H1 (cell line): ENCODE measurements around the gene TNFAIP8. TPM values are rescaled to one million over a fixed set of nuclear protein-coding genes. Genes with fewer than 3 reads are reported as not detected.

Experiments used
- CTCF ChIA-PET: fragments of 300-600 bp; sonication (Branson Sonifier 250); formaldehyde crosslinking; loops from one replicate; lab custom pipeline; 2021; ENCODE audit not compliant: partially characterized antibody; lab: Charles Lee
- POLR2A ChIA-PET: fragments of 300-600 bp; sonication (Branson Sonifier 250); formaldehyde crosslinking; loops from one replicate; lab custom pipeline; 2021; ENCODE audit warnings: inconsistent platforms; ENCODE audit not compliant: partially characterized antibody; lab: Charles Lee
- DNase-seq, 2 experiments: peaks; one replicate each; pipeline versions ENCODE4 v3.0.0 to v3.0.0-alpha.2; 2010 to 2022; ENCODE audit warnings: low spot score in 2 of 2, low read depth in 1 of 2, mixed read lengths in 1 of 2
- FAIRE-seq: peaks from 2 replicates; lab custom pipeline; 2011; peaks lifted over from hg19 to GRCh38; lab: Jason Lieb, UNC
- H2AFZ ChIP-seq: 2 replicates; pipeline ENCODE4 v1.8.1; 2012; ENCODE audit warnings: low read length, inconsistent platforms
- H2AK5ac ChIP-seq: 2 replicates; pipeline ENCODE4 v1.6.1; 2013; ENCODE audit warnings: low read depth, low read length
- H2BK120ac ChIP-seq: replicated peaks from 2 replicates; pipeline ENCODE3; 2013; ENCODE audit warnings: low read depth, low read length, inconsistent platforms
- H2BK12ac ChIP-seq: 2 replicates; pipeline ENCODE4 v1.6.1; 2013; ENCODE audit warnings: low read depth, low read length
- H2BK15ac ChIP-seq: 2 replicates; pipeline ENCODE4 v1.6.1; 2013; ENCODE audit warnings: low read length
- H2BK20ac ChIP-seq: 2 replicates; pipeline ENCODE4 v1.6.1; 2013; ENCODE audit warnings: low read length
- H2BK5ac ChIP-seq: 2 replicates; pipeline ENCODE4 v1.6.1; 2013; ENCODE audit warnings: low read depth, low read length
- H3K14ac ChIP-seq: 2 replicates; pipeline ENCODE4 v1.6.1; 2013; ENCODE audit warnings: inconsistent platforms; ENCODE audit not compliant: insufficient read length
- H3K18ac ChIP-seq: 2 replicates; pipeline ENCODE4 v1.6.1; 2013; ENCODE audit warnings: low read length; ENCODE audit errors: extremely low read depth
- H3K23ac ChIP-seq: 2 replicates; pipeline ENCODE4 v1.6.1; 2013; ENCODE audit warnings: inconsistent platforms; ENCODE audit not compliant: insufficient read length
- H3K23me2 ChIP-seq: 2 replicates; pipeline ENCODE4 v1.6.1; 2013; ENCODE audit warnings: low read depth, low read length
- H3K27ac ChIP-seq: 2 replicates; pipeline ENCODE4 v1.6.1; 2011; ENCODE audit warnings: low read depth, low read length, inconsistent platforms
- H3K27me3 ChIP-seq, 4 experiments: replicated peaks in 1 of 4; 1 replicate in 1 of 4; 2 replicates in 3 of 4; pipeline versions ENCODE4 v1.6.1 to v1.8.1; 2011 to 2013; ENCODE audit warnings: low read length in 3 of 4, mild to moderate bottlenecking in 3 of 4, inconsistent platforms in 2 of 4, mixed read lengths in 2 of 4, moderate library complexity in 1 of 4; ENCODE audit not compliant: control insufficient read depth in 3 of 4, insufficient read depth in 3 of 4; ENCODE audit errors: extremely low read depth in 1 of 4
- H3K36me3 ChIP-seq, 4 experiments: 2 replicates each; pipeline versions ENCODE4 v1.6.1 to v1.8.1; 2011 to 2013; ENCODE audit warnings: mild to moderate bottlenecking in 4 of 4, low read length in 3 of 4, moderate library complexity in 2 of 4, control low read depth in 1 of 4, inconsistent platforms in 1 of 4; ENCODE audit not compliant: insufficient read depth in 4 of 4, control insufficient read depth in 2 of 4
- H3K4ac ChIP-seq: replicated peaks from 2 replicates; pipeline ENCODE3; 2013; ENCODE audit warnings: low read length, low read depth, mixed read lengths, inconsistent platforms; ENCODE audit not compliant: insufficient read length
- H3K4me1 ChIP-seq, 4 experiments: replicated peaks in 1 of 4; 1 replicate in 1 of 4; 2 replicates in 3 of 4; pipeline versions ENCODE4 v1.6.1 to v1.8.1; 2011 to 2013; ENCODE audit warnings: low read length in 3 of 4, inconsistent platforms in 2 of 4, mixed read lengths in 1 of 4; ENCODE audit not compliant: insufficient read depth in 4 of 4, control insufficient read depth in 3 of 4
- H3K4me2 ChIP-seq, 2 experiments: 2 replicates each; pipeline versions ENCODE4 v1.6.1 to v1.8.1; 2011 to 2013; ENCODE audit warnings: low read depth in 2 of 2, low read length in 2 of 2, control low read depth in 1 of 2, inconsistent platforms in 1 of 2, mild to moderate bottlenecking in 1 of 2; ENCODE audit not compliant: insufficient read depth in 1 of 2
- H3K4me3 ChIP-seq, 4 experiments: fragments of 200-600, 300-600 bp in 1 of 4; sonication (generic), shearing (Covaris generic), sonication (Bioruptor Twin) in 1 of 4; 2 replicates each; pipeline versions ENCODE4 v1.5.1 to v1.8.1; 2011 to 2016; ENCODE audit warnings: low read length in 4 of 4, low read depth in 3 of 4, control low read depth in 2 of 4, inconsistent platforms in 2 of 4, mild to moderate bottlenecking in 2 of 4, mixed read lengths in 1 of 4, moderate library complexity in 1 of 4; ENCODE audit not compliant: insufficient read depth in 2 of 4; ENCODE audit errors: extremely low read depth in 1 of 4
- H3K56ac ChIP-seq: replicated peaks from 2 replicates; pipeline ENCODE3; 2013; ENCODE audit warnings: low read depth, mild to moderate bottlenecking, mixed read lengths, low read length, inconsistent platforms; ENCODE audit not compliant: insufficient read length
- H3K79me1 ChIP-seq: 2 replicates; pipeline ENCODE4 v1.6.1; 2013; ENCODE audit warnings: low read depth, low read length, control low read depth
- H3K79me2 ChIP-seq, 2 experiments: 2 replicates each; pipeline versions ENCODE4 v1.6.1 to v1.8.1; 2012 to 2013; ENCODE audit warnings: low read length in 2 of 2, mild to moderate bottlenecking in 2 of 2, inconsistent platforms in 1 of 2; ENCODE audit not compliant: insufficient read depth in 2 of 2, control insufficient read depth in 1 of 2
- H3K9ac ChIP-seq, 4 experiments: replicated peaks in 1 of 4; 1 replicate in 1 of 4; 2 replicates in 3 of 4; pipeline versions ENCODE4 v1.6.1 to v1.8.1; 2011 to 2013; ENCODE audit warnings: low read depth in 3 of 4, low read length in 3 of 4, control low read depth in 2 of 4, mild to moderate bottlenecking in 2 of 4, moderate library complexity in 2 of 4, inconsistent platforms in 1 of 4; ENCODE audit errors: extremely low read depth in 1 of 4
- H3K9me3 ChIP-seq, 2 experiments: 2 replicates each; pipeline versions ENCODE4 v1.6.1 to v1.8.1; 2012 to 2013; ENCODE audit warnings: mild to moderate bottlenecking in 2 of 2, moderate library complexity in 2 of 2, control low read depth in 1 of 2, inconsistent platforms in 1 of 2, low read depth in 1 of 2, low read length in 1 of 2, mixed read lengths in 1 of 2; ENCODE audit not compliant: insufficient read depth in 2 of 2
- H4K20me1 ChIP-seq, 2 experiments: replicated peaks in 1 of 2; 2 replicates each; pipeline versions ENCODE3 to v1.8.1; 2011 to 2013; ENCODE audit warnings: inconsistent platforms in 2 of 2, low read length in 2 of 2, mild to moderate bottlenecking in 1 of 2; ENCODE audit not compliant: insufficient read depth in 2 of 2, control insufficient read depth in 1 of 2
- H4K5ac ChIP-seq: 2 replicates; pipeline ENCODE4 v1.6.1; 2013; ENCODE audit warnings: low read length, low read depth, mixed read lengths, inconsistent platforms; ENCODE audit not compliant: insufficient read length
- H4K8ac ChIP-seq: 2 replicates; pipeline ENCODE4 v1.8.0; 2013; ENCODE audit warnings: mild to moderate bottlenecking, moderate library complexity, low read length, inconsistent platforms; ENCODE audit not compliant: insufficient read depth; ENCODE audit errors: extremely low read depth
- H4K91ac ChIP-seq: replicated peaks from 2 replicates; pipeline ENCODE3; 2013; ENCODE audit warnings: low read length, mixed read lengths, inconsistent platforms; ENCODE audit not compliant: insufficient read length
- CTBP2 ChIP-seq: IDR thresholded peaks from 2 replicates; pipeline ENCODE4 v1.7.0; 2011; ENCODE audit warnings: borderline replicate concordance, mild to moderate bottlenecking, moderate library complexity, mixed read lengths, low read length; ENCODE audit not compliant: insufficient read depth, insufficient read length
- EP300 ChIP-seq, 2 experiments: IDR thresholded peaks; 1 replicate in 1 of 2; 2 replicates in 1 of 2; pipeline ENCODE4 v1.6.1; 2011 to 2012; ENCODE audit warnings: low read depth in 2 of 2, low read length in 2 of 2, mild to moderate bottlenecking in 2 of 2, borderline replicate concordance in 1 of 2, inconsistent platforms in 1 of 2, moderate library complexity in 1 of 2
- FOSL1 ChIP-seq: IDR thresholded peaks from 2 replicates; pipeline ENCODE4 v1.6.1; 2011; ENCODE audit warnings: mild to moderate bottlenecking, low read depth, low read length, moderate library complexity; ENCODE audit not compliant: insufficient read depth
- NANOG ChIP-seq: IDR thresholded peaks from 2 replicates; pipeline ENCODE4 v1.6.1; 2011; ENCODE audit warnings: low read length, low read depth, mild to moderate bottlenecking, inconsistent platforms; ENCODE audit not compliant: insufficient read depth, poor library complexity, severe bottlenecking
- POLR2AphosphoS5 ChIP-seq: IDR thresholded peaks from 2 replicates; pipeline ENCODE4 v1.6.1; 2011; ENCODE audit warnings: low read depth, low read length
- SP4 ChIP-seq: IDR thresholded peaks from 2 replicates; pipeline ENCODE4 v1.6.1; 2012; ENCODE audit warnings: low read length, inconsistent platforms
- SRF ChIP-seq: IDR thresholded peaks from 2 replicates; pipeline ENCODE4 v1.6.1; 2011; ENCODE audit warnings: mild to moderate bottlenecking, low read depth, low read length, moderate library complexity
- TCF12 ChIP-seq: IDR thresholded peaks from 2 replicates; pipeline ENCODE4 v1.6.1; 2011; ENCODE audit warnings: low read depth, mild to moderate bottlenecking, low read length
- WGBS, 2 experiments: shearing (Covaris generic) in 1 of 2; methylation state at CpG; one replicate each; pipeline versions ENCODE4 v1.1.6 to v1.1.7; 2013 to 2015; ENCODE audit warnings: low lambda C conversion rate in 2 of 2, mixed read lengths in 2 of 2, inconsistent platforms in 1 of 2, low coverage in 1 of 2, missing lambda C conversion rate in 1 of 2; ENCODE audit not compliant: insufficient replicate concordance in 2 of 2, insufficient coverage in 1 of 2, insufficient read length in 1 of 2; ENCODE audit errors: extremely low coverage in 1 of 2, missing lambda C conversion rate in 1 of 2; 5-methylcytosine and 5-hydroxymethylcytosine counted together
- polyA plus RNA-seq, 7 experiments: library from polyadenylated mRNA; depleted of rRNA in 3 of 7; stranded (reverse) in 5 of 7; unstranded in 2 of 7; fragments of >200 nt in 5 of 7; fragments of 200-250 nt in 2 of 7; gene quantifications; 1 replicate in 5 of 7; 2 replicates in 1 of 7; 4 replicates in 1 of 7; pipeline versions ENCODE4 v1.2.1 to v1.2.3, GENCODE V29; 2011 to 2013; ENCODE audit warnings: missing spikeins in 2 of 7, mixed read lengths in 2 of 7
- total RNA-seq: library from RNA; stranded (reverse); fragmentation: NEBNext Ultra II Directional; extraction: Animal tissue kit (Norgen Biotek cat#: 25700); gene quantifications from 2 replicates; pipeline ENCODE4 v1.2.1, GENCODE V29; 2021

Gene TNFAIP8
- total and polyA plus RNA-seq, 2 of the 8 experiments (the other 6 are each of a cell fraction or from before 2014, with no cell fraction given): 12.4 to 19.3 TPM

- TF ChIP-seq POLR2AphosphoS5 (no peak), FOSL1 (no peak), SRF (no peak), TCF12 (no peak), SP4 (no peak), NANOG (no peak), CTBP2 (no peak), EP300 (IDR thresholded peaks at IDR 0.05; ENCODE audit: borderline replicate concordance in 1 of 2, low read depth in 2 of 2, low read length in 2 of 2) (no peak)
- TF ChIP-seq, all 59 proteins: peak for 0
- peaks cover 0 to 9% (median 4%) of the 10 kb centered on the region in 4 experiments; a peak in 2 of 7 replicates for H3K4me1 ChIP-seq
- no peak overlapping the region for H2BK120ac ChIP-seq
- H3K4me3 ChIP-seq: no peak overlapping the region
- H4K91ac ChIP-seq: no peak overlapping the region
- no peak overlapping the region for H3K18ac ChIP-seq
- WGBS, 2 experiments: 91% methylated on average over 5 of the region's 6 CpGs; no CpG with 5 or more reads in 1 of the 2 experiments
- ChIA-PET POLR2A (interaction anchor here (0.9 to 1.6 kb wide), 2 partner anchors 23 to 25 kb away, joined by 3 read pairs; no protein-coding TSS in a partner anchor), CTCF (interaction anchor here (1.0 to 1.5 kb wide), 3 partner anchors 8 to 48 kb away, joined by 4 to 6 read pairs (median 5); no protein-coding TSS in a partner anchor)
- no peaks in the 10 kb centered on the region for H3K9me3 ChIP-seq
- no peak overlapping the region for H2BK20ac ChIP-seq
- no peak overlapping the region for H3K4me2 ChIP-seq
- H2BK15ac ChIP-seq: no peak overlapping the region
- no peak overlapping the region for H2BK12ac ChIP-seq
- H3K27ac ChIP-seq: no peak overlapping the region
- H2AK5ac ChIP-seq: no peak overlapping the region
- no peak overlapping the region for H3K4ac ChIP-seq
- H3K36me3 ChIP-seq: no peaks in the 10 kb centered on the region
- no peak overlapping the region for H3K23ac ChIP-seq
- no peak overlapping the region for H2BK5ac ChIP-seq
- no peaks in the 10 kb centered on the region for H3K27me3 ChIP-seq
- H4K20me1 ChIP-seq: peaks cover 0 to 1% of the 10 kb centered on the region in 2 experiments
- no peak overlapping the region for H2AFZ ChIP-seq
- H3K23me2 ChIP-seq: no peaks in the 10 kb centered on the region
- FAIRE-seq (no peak), DNase-seq (no peak)
- H4K5ac ChIP-seq: no peak overlapping the region
- H3K14ac ChIP-seq: no peak overlapping the region
- H3K9ac ChIP-seq: no peak overlapping the region
- H3K79me1 ChIP-seq: 0 out of 2 replicates have a peak, but pooled peaks cover 2% of the 10 kb centered on the region
- no peaks in the 10 kb centered on the region; a peak in 1 of 4 replicates for H3K79me2 ChIP-seq
- H4K8ac ChIP-seq: no peak overlapping the region
- H3K56ac ChIP-seq: no peak overlapping the region
Measured at GRCh38 chr5:119386596-119387344, 31.0 kb downstream of the TNFAIP8 start.
